AG09319 (cell line): ENCODE measurements around the gene TPD52L2.

Experiments
- DNase-seq: peaks from one replicate; pipeline ENCODE4 v3.0.0-alpha.2; 2010; ENCODE audit warnings: low read depth; ENCODE audit errors: extremely low read depth
- TF ChIP-seq, protein P1 (sequence below): IDR thresholded peaks from 2 replicates; pipeline ENCODE4 v1.5.1; 2011; ENCODE audit warnings: low read depth, mild to moderate bottlenecking, inconsistent platforms, low read length, moderate library complexity

The TPD52L2 gene

GRCh38 chr20:63836458-63837344 is 28.4 kb upstream of the TPD52L2 start:
- TF ChIP-seq, protein P1, sequence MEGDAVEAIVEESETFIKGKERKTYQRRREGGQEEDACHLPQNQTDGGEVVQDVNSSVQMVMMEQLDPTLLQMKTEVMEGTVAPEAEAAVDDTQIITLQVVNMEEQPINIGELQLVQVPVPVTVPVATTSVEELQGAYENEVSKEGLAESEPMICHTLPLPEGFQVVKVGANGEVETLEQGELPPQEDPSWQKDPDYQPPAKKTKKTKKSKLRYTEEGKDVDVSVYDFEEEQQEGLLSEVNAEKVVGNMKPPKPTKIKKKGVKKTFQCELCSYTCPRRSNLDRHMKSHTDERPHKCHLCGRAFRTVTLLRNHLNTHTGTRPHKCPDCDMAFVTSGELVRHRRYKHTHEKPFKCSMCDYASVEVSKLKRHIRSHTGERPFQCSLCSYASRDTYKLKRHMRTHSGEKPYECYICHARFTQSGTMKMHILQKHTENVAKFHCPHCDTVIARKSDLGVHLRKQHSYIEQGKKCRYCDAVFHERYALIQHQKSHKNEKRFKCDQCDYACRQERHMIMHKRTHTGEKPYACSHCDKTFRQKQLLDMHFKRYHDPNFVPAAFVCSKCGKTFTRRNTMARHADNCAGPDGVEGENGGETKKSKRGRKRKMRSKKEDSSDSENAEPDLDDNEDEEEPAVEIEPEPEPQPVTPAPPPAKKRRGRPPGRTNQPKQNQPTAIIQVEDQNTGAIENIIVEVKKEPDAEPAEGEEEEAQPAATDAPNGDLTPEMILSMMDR, result no peak
- DNase-seq, result no peak

GRCh38 chr20:63837479-63837878 is 27.6 kb upstream of the TPD52L2 start:
- TF ChIP-seq, protein P1, result no peak

GRCh38 chr20:63839620-63840019 is 25.4 kb upstream of the TPD52L2 start:
- DNase-seq, result no peak
- TF ChIP-seq, protein P1, result no peak

More at GRCh38 chr20:63837479-63837878, 27.6 kb upstream of the TPD52L2 start:
- DNase-seq, result no peak

DNA sequence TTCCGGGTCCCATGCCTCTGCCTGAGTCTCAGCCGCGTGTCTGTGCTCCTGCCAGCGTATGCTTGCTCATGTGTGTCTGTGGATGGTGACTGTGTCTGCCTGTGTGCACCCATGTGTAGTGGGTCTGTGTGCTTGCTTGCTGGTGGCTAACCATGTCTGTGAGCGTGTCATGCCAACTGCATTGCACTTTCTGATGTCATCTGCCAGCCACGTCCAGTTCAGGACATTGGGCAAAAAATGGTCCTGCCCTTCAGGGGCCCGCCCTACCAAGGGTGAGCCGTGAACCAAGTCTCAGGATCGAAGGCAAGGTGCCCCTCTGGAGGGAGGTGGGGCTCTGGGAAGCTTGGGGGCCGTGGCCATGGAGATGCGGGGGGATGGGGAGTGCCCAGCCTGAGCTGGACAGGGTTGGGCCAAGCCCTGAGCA is 24.7 kb upstream of the TPD52L2 start:
- TF ChIP-seq, protein P1, result no peak
- DNase-seq, result no peak

DNA sequence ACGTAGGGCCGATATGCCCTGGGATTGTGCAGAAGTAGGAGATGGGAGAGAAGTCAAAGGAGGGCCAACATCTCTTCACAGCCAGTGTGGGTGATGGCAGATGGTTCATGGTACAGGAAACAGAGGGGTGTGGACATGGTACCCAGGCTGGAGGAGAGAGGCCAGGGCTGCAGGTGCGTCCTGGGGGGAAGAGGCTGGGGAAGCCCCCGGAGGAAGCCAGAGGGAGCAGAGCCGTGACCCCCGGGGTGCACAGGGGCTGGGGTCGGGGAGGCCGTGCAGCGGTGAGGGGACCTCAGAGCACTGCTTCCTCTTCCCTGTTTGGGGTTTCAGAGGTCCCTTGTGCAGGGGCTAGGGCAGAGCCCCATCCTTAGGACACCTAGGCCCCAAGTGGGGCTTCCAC is 22.8 kb upstream of the TPD52L2 start:
- TF ChIP-seq, protein P1, result no peak
- DNase-seq, result no peak

DNA sequence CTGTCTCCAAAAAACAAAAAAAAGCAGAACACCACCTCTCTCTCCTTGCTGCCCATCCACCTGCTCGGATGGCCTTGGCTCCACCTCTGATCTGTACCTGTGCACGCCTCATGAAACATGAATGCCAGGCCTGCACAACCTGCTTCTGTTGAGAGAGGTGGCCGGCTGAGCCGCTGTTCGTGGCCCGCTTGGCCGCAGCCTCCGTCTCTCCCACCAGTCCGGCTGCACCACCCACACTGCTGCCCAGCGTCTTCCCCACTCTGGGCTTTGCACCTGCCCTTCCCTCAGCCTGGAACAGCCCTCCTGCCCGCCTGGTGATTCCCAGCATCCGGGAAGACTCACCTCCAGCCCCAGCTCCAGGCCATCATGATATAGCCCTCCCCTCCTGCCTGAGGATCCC is 21.8 kb upstream of the TPD52L2 start:
- TF ChIP-seq, protein P1, result no peak
- DNase-seq, result no peak

DNA sequence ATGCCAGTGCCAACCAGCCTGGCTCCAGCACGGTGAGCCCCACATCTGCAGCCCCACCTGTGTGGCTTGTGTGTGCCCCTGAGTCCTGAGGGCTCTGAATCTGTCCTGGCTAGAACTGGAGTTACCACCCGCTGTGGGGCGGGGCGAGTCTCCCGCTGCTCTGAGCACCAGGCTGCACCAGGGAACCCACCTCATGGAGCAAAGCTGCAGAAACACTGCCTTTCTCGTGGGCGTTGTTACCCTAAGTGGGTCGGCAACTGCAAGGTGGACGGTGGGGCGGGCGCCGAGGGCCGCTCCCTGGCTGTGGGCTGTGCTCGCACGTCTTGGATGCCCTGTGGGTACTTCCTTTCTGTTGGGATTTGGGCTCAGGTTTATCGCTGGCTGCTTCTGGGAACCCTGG is 21.3 kb upstream of the TPD52L2 start:
- TF ChIP-seq, protein P1, result no peak
- DNase-seq, result no peak
